Measurements from ENCODE around the gene VNN1. TPM values are rescaled to one million over a fixed set of nuclear protein-coding genes. Genes with fewer than 3 reads are reported as not detected.

Gene VNN1
- total RNA-seq, 2 experiments from 2014 or later: not detected

DNA sequence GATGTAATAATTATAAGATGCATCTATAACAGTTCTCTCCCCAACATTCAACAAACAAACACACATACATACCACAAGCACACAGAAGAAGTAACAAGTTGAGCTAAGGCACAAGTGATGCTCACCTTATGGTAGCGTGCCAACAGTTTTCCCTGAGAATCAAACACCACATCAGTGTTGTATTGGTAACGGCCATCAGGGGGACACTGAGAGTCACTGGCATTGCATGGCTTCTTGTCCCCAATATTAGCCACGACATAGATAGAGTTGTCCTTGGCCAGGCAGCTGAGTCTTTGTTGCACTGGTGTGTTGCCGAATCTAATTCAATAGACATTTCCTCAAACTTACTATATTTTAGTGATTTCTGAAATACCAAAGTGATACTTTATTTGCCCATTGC is 14.8 kb upstream of the VNN1 start:
- TF ChIP-seq, protein P1, sequence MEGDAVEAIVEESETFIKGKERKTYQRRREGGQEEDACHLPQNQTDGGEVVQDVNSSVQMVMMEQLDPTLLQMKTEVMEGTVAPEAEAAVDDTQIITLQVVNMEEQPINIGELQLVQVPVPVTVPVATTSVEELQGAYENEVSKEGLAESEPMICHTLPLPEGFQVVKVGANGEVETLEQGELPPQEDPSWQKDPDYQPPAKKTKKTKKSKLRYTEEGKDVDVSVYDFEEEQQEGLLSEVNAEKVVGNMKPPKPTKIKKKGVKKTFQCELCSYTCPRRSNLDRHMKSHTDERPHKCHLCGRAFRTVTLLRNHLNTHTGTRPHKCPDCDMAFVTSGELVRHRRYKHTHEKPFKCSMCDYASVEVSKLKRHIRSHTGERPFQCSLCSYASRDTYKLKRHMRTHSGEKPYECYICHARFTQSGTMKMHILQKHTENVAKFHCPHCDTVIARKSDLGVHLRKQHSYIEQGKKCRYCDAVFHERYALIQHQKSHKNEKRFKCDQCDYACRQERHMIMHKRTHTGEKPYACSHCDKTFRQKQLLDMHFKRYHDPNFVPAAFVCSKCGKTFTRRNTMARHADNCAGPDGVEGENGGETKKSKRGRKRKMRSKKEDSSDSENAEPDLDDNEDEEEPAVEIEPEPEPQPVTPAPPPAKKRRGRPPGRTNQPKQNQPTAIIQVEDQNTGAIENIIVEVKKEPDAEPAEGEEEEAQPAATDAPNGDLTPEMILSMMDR (IDR thresholded peaks at IDR 0.05): no peak
- ChIA-PET CTCF (interaction anchor here (0.8 to 1.4 kb wide), 4 partner anchors 12 to 84 kb away, joined by 3 read pairs; partner anchors contain the start of gene SLC18B1), POLR2A (no interaction called here)
- intact Hi-C loops (cut with micrococcal nuclease): no loop called here
- Mint-ChIP-seq H3K27me3 (no peaks in the 10 kb centered on the region), H3K27ac (no peak overlapping the region), H3K4me3 (no peak overlapping the region), H3K36me3 (ENCODE audit: low read depth) (no peaks in the 10 kb centered on the region), H3K4me1 (ENCODE audit: low read depth) (peaks cover 9% of the 10 kb centered on the region), H3K9me3 (no peaks in the 10 kb centered on the region)
- no peak for ATAC-seq
- DNase-seq: no peak

DNA sequence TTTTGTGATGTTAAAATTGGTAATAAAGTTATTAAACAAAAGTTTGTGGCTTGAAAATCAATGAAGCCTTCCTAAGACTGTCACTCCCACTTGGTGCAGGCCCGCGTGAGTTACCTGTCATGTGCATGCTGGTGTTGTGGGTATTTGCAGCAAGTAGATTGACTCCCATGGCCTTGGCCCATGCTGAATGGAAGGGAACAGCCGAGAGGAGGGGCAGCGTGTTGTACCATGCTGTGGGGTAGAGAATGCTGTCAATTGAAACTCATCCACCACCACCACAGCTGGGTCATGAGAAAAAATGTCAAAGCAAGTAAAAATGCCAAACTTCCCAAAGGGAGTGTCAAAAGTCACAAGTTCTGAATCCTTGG is 12.7 kb upstream of the VNN1 start:
- intact Hi-C loops (cut with micrococcal nuclease): no loop called here
- peak; percentile 5 for DNase-seq
- no peaks in the 10 kb centered on the region for H3K9me3 Mint-ChIP-seq

DNA sequence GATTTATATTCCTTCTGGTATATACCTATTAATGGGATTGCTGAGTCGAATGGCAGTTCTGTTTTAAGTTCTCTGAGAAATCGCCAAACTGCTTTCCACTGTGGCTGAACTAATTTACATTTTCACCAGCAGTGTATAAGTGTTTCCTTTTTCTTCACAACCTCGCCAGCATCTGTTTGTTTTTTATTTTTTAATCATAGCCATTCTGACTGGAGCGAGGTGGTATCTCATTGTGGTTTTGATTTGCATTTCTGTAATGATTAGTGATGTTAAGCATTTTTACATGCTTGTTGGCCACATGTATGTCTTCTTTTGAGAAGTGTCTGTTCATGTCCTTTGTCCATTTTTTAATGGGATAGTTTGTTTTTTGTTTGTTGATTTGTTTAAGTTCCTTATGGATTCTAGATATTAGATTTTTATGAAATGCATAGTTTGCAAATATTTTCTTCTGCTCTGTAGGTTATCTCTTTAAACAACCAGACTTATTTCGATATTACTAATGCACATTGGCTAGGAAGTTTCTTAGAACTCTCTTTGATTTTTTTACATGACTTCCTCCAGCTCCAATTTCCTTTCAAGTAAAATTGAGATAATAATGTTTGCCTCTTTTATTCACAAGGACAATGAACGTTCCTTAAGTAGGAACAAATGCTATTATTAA is 12.2 kb upstream of the VNN1 start:
- H3K27ac Mint-ChIP-seq: no peak overlapping the region
- H3K4me3 Mint-ChIP-seq: no peak overlapping the region
- peaks cover 6% of the 10 kb centered on the region for H3K4me1 Mint-ChIP-seq (ENCODE audit: low read depth)
- no peaks in the 10 kb centered on the region for H3K27me3 Mint-ChIP-seq
- ChIA-PET CTCF (no interaction called here), POLR2A (no interaction called here)
- H3K9me3 Mint-ChIP-seq: no peaks in the 10 kb centered on the region
- intact Hi-C loops (cut with micrococcal nuclease): no loop called here
- H3K36me3 Mint-ChIP-seq (ENCODE audit: low read depth): no peaks in the 10 kb centered on the region
- ATAC-seq (no peak), DNase-seq (no peak)
- TF ChIP-seq, protein P1 (IDR thresholded peaks at IDR 0.05): no peak

More for the DNA sequence above, 12.7 kb upstream of the VNN1 start:
- Mint-ChIP-seq H3K27ac (no peak overlapping the region), H3K4me1 (ENCODE audit: low read depth) (peaks cover 6% of the 10 kb centered on the region), H3K27me3 (no peaks in the 10 kb centered on the region), H3K4me3 (no peak overlapping the region), H3K36me3 (ENCODE audit: low read depth) (no peaks in the 10 kb centered on the region)
- ATAC-seq: no peak
- ChIA-PET POLR2A (no interaction called here), CTCF (no interaction called here)
- TF ChIP-seq, protein P1 (IDR thresholded peaks at IDR 0.05): no peak

DNA sequence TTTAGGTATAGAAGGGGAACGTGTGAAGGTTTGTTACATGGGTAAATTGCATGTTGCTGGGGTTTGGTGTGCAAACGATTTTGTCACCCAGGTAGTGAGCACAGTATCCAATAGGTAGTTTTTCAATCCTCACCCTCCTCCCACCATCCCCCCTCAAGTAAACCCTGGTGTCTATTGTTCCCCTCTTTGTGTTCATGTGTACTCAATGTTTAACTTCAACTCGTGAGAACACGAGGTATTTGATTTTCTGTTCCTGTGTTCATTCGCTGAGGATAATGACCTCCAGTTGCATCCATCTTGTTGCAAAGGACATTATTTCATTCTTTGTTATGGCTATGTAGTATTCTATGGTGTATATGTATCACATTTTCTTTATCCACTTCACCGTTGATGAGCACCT is 11.6 kb upstream of the VNN1 start:
- H3K36me3 Mint-ChIP-seq (ENCODE audit: low read depth): no peaks in the 10 kb centered on the region
- H3K27ac Mint-ChIP-seq: no peak overlapping the region
- intact Hi-C loops (cut with micrococcal nuclease): no loop called here
- TF ChIP-seq, protein P1 (IDR thresholded peaks at IDR 0.05): no peak
- peaks cover 6% of the 10 kb centered on the region for H3K4me1 Mint-ChIP-seq (ENCODE audit: low read depth)
- H3K9me3 Mint-ChIP-seq: no peaks in the 10 kb centered on the region
- H3K27me3 Mint-ChIP-seq: no peaks in the 10 kb centered on the region
- no peak for ATAC-seq
- no peak overlapping the region for H3K4me3 Mint-ChIP-seq
- ChIA-PET POLR2A (no interaction called here), CTCF (interaction anchor here (1.1 kb wide), 1 partner anchor 26 kb away, joined by 3 read pairs; no protein-coding TSS in a partner anchor)
- no peak for DNase-seq

DNA sequence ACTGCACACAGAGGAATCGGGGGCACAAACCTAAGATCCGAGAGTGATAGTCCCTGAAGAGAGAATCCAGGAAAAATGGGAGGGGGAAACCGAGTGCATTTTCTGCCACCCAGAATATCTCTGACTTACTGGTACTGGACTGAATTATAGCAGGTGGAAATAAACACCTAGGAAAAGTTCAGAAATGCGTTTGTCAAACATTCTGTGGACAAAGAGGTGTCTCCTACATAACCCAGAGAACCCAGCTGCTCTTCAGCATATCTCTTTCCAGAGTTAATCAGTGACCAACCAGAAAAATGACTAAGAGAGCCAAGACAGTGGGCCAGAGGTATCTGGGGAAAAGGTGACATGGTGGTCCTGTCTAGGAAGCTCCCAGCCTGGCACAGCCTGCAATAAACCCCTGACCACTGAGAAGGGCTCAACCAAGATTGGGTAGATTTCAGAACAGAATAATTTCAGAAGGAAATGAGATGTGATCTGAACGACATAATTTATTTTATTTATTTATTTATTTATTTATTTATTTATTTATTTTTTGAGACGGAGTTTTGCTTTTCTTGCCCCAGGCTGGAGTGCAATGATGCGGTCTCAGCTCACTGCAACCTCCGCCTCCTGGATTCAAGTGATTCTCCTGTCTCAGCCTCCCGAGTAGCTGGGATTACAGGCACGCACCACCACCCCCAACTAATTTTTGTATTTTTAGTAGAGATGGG is 6.0 kb upstream of the VNN1 start:
- no peaks in the 10 kb centered on the region for H3K36me3 Mint-ChIP-seq (ENCODE audit: low read depth)
- no peak overlapping the region for H3K27ac Mint-ChIP-seq
- H3K27me3 Mint-ChIP-seq: peaks cover 3% of the 10 kb centered on the region
- H3K4me1 Mint-ChIP-seq (ENCODE audit: low read depth): no peaks in the 10 kb centered on the region
- no peaks in the 10 kb centered on the region for H3K9me3 Mint-ChIP-seq
- intact Hi-C loops (cut with micrococcal nuclease): no loop called here
- no peak overlapping the region for H3K4me3 Mint-ChIP-seq
- ATAC-seq: no peak
- POLR2A ChIA-PET: no interaction called here
- TF ChIP-seq, protein P1 (IDR thresholded peaks at IDR 0.05): no peak
- CTCF ChIA-PET: interaction anchor here (1.0 kb wide), 2 partner anchors 29 to 38 kb away, joined by 3 read pairs; partner anchors contain the start of gene VNN2
- DNase-seq: no peak
